ENCODE data around the gene RUBCNL. TPM values are rescaled to one million over a fixed set of nuclear protein-coding genes. Genes with fewer than 3 reads are reported as not detected.

Gene RUBCNL
- total and polyA plus RNA-seq, 2 of the 4 experiments (the other 2 are of a cell fraction): 0.03 TPM; not detected in 1

- H3K9me3 ChIP-seq (ENCODE audit: control insufficient read depth, insufficient read depth, low read length): no peaks in the 10 kb centered on the region
- no peak overlapping the region for H2BK20ac ChIP-seq (ENCODE audit: low read depth, low read length)
- no peak overlapping the region for H3K18ac ChIP-seq (ENCODE audit: low read depth, low read length)
- H3K36me3 ChIP-seq (ENCODE audit: control insufficient read depth, insufficient read depth, low read length): no peaks in the 10 kb centered on the region
- H4K8ac ChIP-seq (ENCODE audit: low read depth in 2 of 2, low read length in 2 of 2): no peak overlapping the region
- no peaks in the 10 kb centered on the region for H4K20me1 ChIP-seq (ENCODE audit: insufficient read depth, low read length)
- H3K23ac ChIP-seq (ENCODE audit: low read depth, low read length): no peak overlapping the region
- ChIA-PET POLR2A (ENCODE audit: unreplicated experiment) (no interaction called here), CTCF (no interaction called here)
- no peak for DNase-seq
- no peak overlapping the region for H2AK5ac ChIP-seq (ENCODE audit: low read depth, low read length)
- dilution Hi-C loops (cut with HindIII; ENCODE audit: low sequenced_read_pairs, unreplicated experiment) (no loop called here), intact Hi-C loops (cut with micrococcal nuclease) (no loop called here), in situ Hi-C loops (cut with MboI; ENCODE audit: low sequenced_read_pairs) (no loop called here)
- H3K27ac ChIP-seq (ENCODE audit: insufficient read depth, low read length): no peak overlapping the region
- no peak overlapping the region for H2AK9ac ChIP-seq (replicated peaks; ENCODE audit: low read depth, low read length, poor library complexity)
- H4K5ac ChIP-seq (ENCODE audit: low read depth, low read length): no peak overlapping the region
- BruUV-seq (replicated peaks): no TSS peak
- no peak overlapping the region for H3K9ac ChIP-seq (ENCODE audit: low read depth, low read length)
- no CpG with 5 or more reads among the region's 3 CpGs for WGBS, 2 experiments (ENCODE audit: extremely low coverage in 2 of 2, insufficient read length in 1 of 2)
- H3K14ac ChIP-seq (replicated peaks; ENCODE audit: low read depth, low read length): no peak overlapping the region
- no peak overlapping the region for H2BK15ac ChIP-seq (ENCODE audit: low read depth, low read length)
- TF ChIP-seq CHD1 (IDR thresholded peaks at IDR 0.05; ENCODE audit: low read depth, low read length) (no peak), USF2 (IDR thresholded peaks at IDR 0.05; ENCODE audit: low read depth, low read length) (no peak), POLR2A (IDR thresholded peaks at IDR 0.05; ENCODE audit: low read depth, low read length) (no peak), RCOR1 (IDR thresholded peaks at IDR 0.05; ENCODE audit: insufficient replicate concordance, low read length) (no peak), FOS (IDR thresholded peaks at IDR 0.05; ENCODE audit: low read depth, low read length) (no peak), RAD21 (IDR thresholded peaks at IDR 0.05; ENCODE audit: low read length) (no peak), MAZ (IDR thresholded peaks at IDR 0.05; ENCODE audit: borderline replicate concordance, low read depth, low read length) (no peak), RFX5 (IDR thresholded peaks at IDR 0.05; ENCODE audit: low read depth, low read length) (no peak), CEBPB (IDR thresholded peaks at IDR 0.05; ENCODE audit: low read depth, low read length) (no peak), MXI1 (IDR thresholded peaks at IDR 0.05; ENCODE audit: borderline replicate concordance, low read depth, low read length) (no peak), MAFK (IDR thresholded peaks at IDR 0.05; ENCODE audit: low read depth, low read length) (no peak), NFE2L2 (IDR thresholded peaks at IDR 0.05; ENCODE audit: low read depth, low read length) (no peak), ELK1 (IDR thresholded peaks at IDR 0.05; ENCODE audit: borderline replicate concordance, low read depth, low read length) (no peak), BHLHE40 (IDR thresholded peaks at IDR 0.05; ENCODE audit: low read depth, low read length) (no peak), SMC3 (IDR thresholded peaks at IDR 0.05; ENCODE audit: low read depth, low read length) (no peak), CTCF (conservative IDR thresholded peaks at IDR 0.05; ENCODE audit: low read depth, low read length) (no peak)
- H3K4ac ChIP-seq (ENCODE audit: low read depth, low read length): no peak overlapping the region
- no peak overlapping the region for H2BK120ac ChIP-seq (ENCODE audit: low read depth, low read length)
- no peak overlapping the region for H4K91ac ChIP-seq (ENCODE audit: insufficient read depth, low read depth, low read length)
- H2BK5ac ChIP-seq (ENCODE audit: low read depth, low read length, poor library complexity, severe bottlenecking): no peak overlapping the region
- no peaks in the 10 kb centered on the region for H3K9me1 ChIP-seq (ENCODE audit: insufficient read depth, low read length)
- no peaks in the 10 kb centered on the region for H3K79me1 ChIP-seq (ENCODE audit: low read depth in 1 of 2, low read length in 2 of 2)
- H3K56ac ChIP-seq (ENCODE audit: extremely low read depth, insufficient read depth, low read length): no peak overlapping the region
- H3K4me3 ChIP-seq (ENCODE audit: insufficient read depth, low read depth, low read length): no peak overlapping the region
- H3K4me1 ChIP-seq (ENCODE audit: control insufficient read depth, insufficient read depth, low read length): no peaks in the 10 kb centered on the region
- ATAC-seq (ENCODE audit: low read depth): no peak
- no peak overlapping the region for H3K4me2 ChIP-seq (ENCODE audit: low read depth, low read length)
- H3K27me3 ChIP-seq (ENCODE audit: control insufficient read depth, insufficient read depth, low read length): peaks cover 6% of the 10 kb centered on the region; the same call in 1 of the 2 replicates
- H2AFZ ChIP-seq (replicated peaks; ENCODE audit: low read length, poor library complexity): no peak overlapping the region
Observed at GRCh38 chr13:46320406-46320805, 66.6 kb downstream of the RUBCNL start.

Measured in IMR-90 (cell line).